WTC11 (cell line): ENCODE data around the gene HPCAL1.

Experiments
- CBFB ChIP-seq: sonication (generic); formaldehyde crosslinking; IDR thresholded peaks from 2 replicates; pipeline ENCODE4 v1.8.1; 2022; ENCODE audit warnings: mild to moderate bottlenecking, low read depth, missing genetic modification reagents
- ESRRA ChIP-seq: sonication (generic); formaldehyde crosslinking; IDR thresholded peaks from 2 replicates; pipeline ENCODE4 v1.8.1; 2022; ENCODE audit warnings: mild to moderate bottlenecking, missing genetic modification reagents, borderline replicate concordance
- ETV6 ChIP-seq: sonication (generic); formaldehyde crosslinking; IDR thresholded peaks from 2 replicates; pipeline ENCODE4 v1.8.1; 2022; ENCODE audit warnings: mild to moderate bottlenecking, missing genetic modification reagents
- GABPB1 ChIP-seq: sonication (generic); formaldehyde crosslinking; IDR thresholded peaks from 2 replicates; pipeline ENCODE4 v1.8.1; 2023; ENCODE audit warnings: mild to moderate bottlenecking, missing genetic modification reagents
- JUN ChIP-seq: sonication (generic); formaldehyde crosslinking; IDR thresholded peaks from 2 replicates; pipeline ENCODE4 v1.8.0; 2023; ENCODE audit warnings: mild to moderate bottlenecking, missing genetic modification reagents
- KAT7 ChIP-seq: sonication (generic); formaldehyde crosslinking; IDR thresholded peaks from 2 replicates; pipeline ENCODE4 v1.8.1; 2023; ENCODE audit warnings: missing genetic modification reagents, mild to moderate bottlenecking, borderline replicate concordance
- TCF7 ChIP-seq: sonication (generic); formaldehyde crosslinking; IDR thresholded peaks from 2 replicates; pipeline ENCODE4 v1.8.0; 2022; ENCODE audit warnings: mild to moderate bottlenecking, low read depth, missing genetic modification reagents, moderate library complexity
- ZBTB21 ChIP-seq: sonication (generic); formaldehyde crosslinking; IDR thresholded peaks from 2 replicates; pipeline ENCODE4 v1.8.1; 2023; ENCODE audit warnings: mild to moderate bottlenecking, missing genetic modification reagents, borderline replicate concordance
- ZNF138 ChIP-seq: sonication (generic); formaldehyde crosslinking; conservative IDR thresholded peaks from 2 replicates; pipeline ENCODE4 v1.8.1; 2022; ENCODE audit warnings: mild to moderate bottlenecking, moderate library complexity, missing genetic modification reagents
- ZNF423 ChIP-seq: fragments of 250-450 bp; sonication (Bioruptor Pico); IDR thresholded peaks from 2 replicates; pipeline ENCODE4 v2.1.2; 2022; ENCODE audit warnings: mild to moderate bottlenecking, moderate library complexity
- TF ChIP-seq, protein P1 (sequence below): fragments of 200-600 bp; IDR thresholded peaks from 2 replicates; pipeline ENCODE4 v1.8.0; 2022; ENCODE audit warnings: antibody characterized with exemption
- TF ChIP-seq, protein P2 (sequence below): sonication (generic); formaldehyde crosslinking; IDR thresholded peaks from 2 replicates; pipeline ENCODE4 v1.8.0; 2022; ENCODE audit warnings: mild to moderate bottlenecking, missing genetic modification reagents
- TF ChIP-seq, protein P3 (sequence below): sonication (generic); formaldehyde crosslinking; conservative IDR thresholded peaks from 2 replicates; pipeline ENCODE4 v1.8.1; 2023; ENCODE audit warnings: mild to moderate bottlenecking, low read depth, missing genetic modification reagents, moderate library complexity
- TF ChIP-seq, protein P4 (sequence below): sonication (generic); formaldehyde crosslinking; IDR thresholded peaks from 2 replicates; pipeline ENCODE4 v1.8.0; 2023; ENCODE audit warnings: missing genetic modification reagents

DNA sequence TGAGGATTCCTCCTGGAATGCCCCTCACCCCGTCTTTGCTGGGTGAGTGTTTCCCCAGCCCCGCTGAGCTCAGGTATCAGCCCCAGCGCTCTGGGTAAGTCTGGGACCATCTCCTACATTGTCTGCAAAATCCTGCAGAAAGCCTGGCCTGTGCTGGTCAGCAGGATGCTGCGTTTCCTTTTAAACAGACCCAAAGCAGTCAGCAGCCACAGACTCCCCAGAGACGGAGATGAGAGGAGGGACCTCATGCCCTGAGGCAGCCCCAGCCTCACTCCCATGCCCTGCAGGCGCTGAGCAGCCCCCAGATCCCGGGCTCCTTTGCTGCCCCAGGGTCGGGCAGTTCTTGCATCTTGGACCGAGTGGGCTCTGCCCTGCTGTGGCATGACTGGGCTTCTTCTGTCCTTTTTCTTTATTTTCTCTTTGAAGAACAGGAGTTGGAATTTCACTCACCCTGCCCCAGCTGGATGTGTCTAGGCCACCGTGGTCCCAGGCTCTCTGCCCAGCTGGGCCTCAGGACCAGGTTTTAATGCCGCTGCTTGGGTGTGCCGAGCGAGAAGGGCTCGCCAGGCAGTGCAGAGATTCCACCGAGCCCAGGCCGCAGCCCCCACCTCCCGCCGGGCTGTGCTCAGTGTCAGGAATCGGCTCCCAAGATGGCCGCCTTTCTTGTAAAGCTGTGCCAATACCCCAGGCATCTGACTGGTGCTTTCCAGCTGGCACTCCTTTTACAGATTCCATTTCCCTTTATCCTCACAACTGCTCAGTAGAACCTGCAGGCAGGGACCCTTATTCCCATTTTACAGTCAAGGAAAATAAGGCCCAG lies 101.8 kb downstream of the HPCAL1 start:
- TF ChIP-seq KAT7 (CRISPR knock-in tag) (no peak), CBFB (CRISPR knock-in tag) (no peak), ZNF423 (CRISPR knock-in tag) (no peak), ESRRA (no peak), ZBTB21 (no peak), TCF7 (CRISPR knock-in tag) (no peak), ZNF138 (CRISPR knock-in tag) (no peak), JUN (no peak), GABPB1 (no peak), ETV6 (CRISPR knock-in tag) (no peak)
- TF ChIP-seq, protein P1, sequence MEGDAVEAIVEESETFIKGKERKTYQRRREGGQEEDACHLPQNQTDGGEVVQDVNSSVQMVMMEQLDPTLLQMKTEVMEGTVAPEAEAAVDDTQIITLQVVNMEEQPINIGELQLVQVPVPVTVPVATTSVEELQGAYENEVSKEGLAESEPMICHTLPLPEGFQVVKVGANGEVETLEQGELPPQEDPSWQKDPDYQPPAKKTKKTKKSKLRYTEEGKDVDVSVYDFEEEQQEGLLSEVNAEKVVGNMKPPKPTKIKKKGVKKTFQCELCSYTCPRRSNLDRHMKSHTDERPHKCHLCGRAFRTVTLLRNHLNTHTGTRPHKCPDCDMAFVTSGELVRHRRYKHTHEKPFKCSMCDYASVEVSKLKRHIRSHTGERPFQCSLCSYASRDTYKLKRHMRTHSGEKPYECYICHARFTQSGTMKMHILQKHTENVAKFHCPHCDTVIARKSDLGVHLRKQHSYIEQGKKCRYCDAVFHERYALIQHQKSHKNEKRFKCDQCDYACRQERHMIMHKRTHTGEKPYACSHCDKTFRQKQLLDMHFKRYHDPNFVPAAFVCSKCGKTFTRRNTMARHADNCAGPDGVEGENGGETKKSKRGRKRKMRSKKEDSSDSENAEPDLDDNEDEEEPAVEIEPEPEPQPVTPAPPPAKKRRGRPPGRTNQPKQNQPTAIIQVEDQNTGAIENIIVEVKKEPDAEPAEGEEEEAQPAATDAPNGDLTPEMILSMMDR = no peak
- TF ChIP-seq, protein P2, sequence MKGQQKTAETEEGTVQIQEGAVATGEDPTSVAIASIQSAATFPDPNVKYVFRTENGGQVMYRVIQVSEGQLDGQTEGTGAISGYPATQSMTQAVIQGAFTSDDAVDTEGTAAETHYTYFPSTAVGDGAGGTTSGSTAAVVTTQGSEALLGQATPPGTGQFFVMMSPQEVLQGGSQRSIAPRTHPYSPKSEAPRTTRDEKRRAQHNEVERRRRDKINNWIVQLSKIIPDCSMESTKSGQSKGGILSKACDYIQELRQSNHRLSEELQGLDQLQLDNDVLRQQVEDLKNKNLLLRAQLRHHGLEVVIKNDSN = no peak
- TF ChIP-seq, protein P3, sequence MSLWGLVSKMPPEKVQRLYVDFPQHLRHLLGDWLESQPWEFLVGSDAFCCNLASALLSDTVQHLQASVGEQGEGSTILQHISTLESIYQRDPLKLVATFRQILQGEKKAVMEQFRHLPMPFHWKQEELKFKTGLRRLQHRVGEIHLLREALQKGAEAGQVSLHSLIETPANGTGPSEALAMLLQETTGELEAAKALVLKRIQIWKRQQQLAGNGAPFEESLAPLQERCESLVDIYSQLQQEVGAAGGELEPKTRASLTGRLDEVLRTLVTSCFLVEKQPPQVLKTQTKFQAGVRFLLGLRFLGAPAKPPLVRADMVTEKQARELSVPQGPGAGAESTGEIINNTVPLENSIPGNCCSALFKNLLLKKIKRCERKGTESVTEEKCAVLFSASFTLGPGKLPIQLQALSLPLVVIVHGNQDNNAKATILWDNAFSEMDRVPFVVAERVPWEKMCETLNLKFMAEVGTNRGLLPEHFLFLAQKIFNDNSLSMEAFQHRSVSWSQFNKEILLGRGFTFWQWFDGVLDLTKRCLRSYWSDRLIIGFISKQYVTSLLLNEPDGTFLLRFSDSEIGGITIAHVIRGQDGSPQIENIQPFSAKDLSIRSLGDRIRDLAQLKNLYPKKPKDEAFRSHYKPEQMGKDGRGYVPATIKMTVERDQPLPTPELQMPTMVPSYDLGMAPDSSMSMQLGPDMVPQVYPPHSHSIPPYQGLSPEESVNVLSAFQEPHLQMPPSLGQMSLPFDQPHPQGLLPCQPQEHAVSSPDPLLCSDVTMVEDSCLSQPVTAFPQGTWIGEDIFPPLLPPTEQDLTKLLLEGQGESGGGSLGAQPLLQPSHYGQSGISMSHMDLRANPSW (CRISPR knock-in tag) = no peak
- TF ChIP-seq, protein P4, sequence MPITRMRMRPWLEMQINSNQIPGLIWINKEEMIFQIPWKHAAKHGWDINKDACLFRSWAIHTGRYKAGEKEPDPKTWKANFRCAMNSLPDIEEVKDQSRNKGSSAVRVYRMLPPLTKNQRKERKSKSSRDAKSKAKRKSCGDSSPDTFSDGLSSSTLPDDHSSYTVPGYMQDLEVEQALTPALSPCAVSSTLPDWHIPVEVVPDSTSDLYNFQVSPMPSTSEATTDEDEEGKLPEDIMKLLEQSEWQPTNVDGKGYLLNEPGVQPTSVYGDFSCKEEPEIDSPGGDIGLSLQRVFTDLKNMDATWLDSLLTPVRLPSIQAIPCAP (CRISPR knock-in tag) = no peak
